Mucosa of descending colon (tissue), 3 donors: ENCODE measurements around the gene DERL2. TPM values are rescaled to one million over a fixed set of nuclear protein-coding genes. Genes with fewer than 3 reads are reported as not detected.

ENCODE experiments used
- ATAC-seq: fragments of 200-7000 bp; cut with Tn5 transposase; one replicate; pipeline ENCODE4 v1.9.1; 2020; ENCODE audit warnings: mild to moderate bottlenecking, moderate library complexity
- DNase-seq, 3 donors: peaks; one replicate each; pipeline ENCODE4 v3.0.0-alpha.2; 2020
- H3K36me3 ChIP-seq: fragments of 200-600 bp; one replicate; pipeline ENCODE4 v1.8.0; 2021; ENCODE audit warnings: low read depth, mild to moderate bottlenecking
- H3K4me1 ChIP-seq: fragments of 200-600 bp; one replicate; pipeline ENCODE4 v1.8.0; 2021; ENCODE audit warnings: low read depth, mild to moderate bottlenecking
- H3K4me3 ChIP-seq: fragments of 200-600 bp; one replicate; pipeline ENCODE4 v1.8.0; 2021; ENCODE audit warnings: mild to moderate bottlenecking
- H3K9me3 ChIP-seq: fragments of 200-600 bp; one replicate; pipeline ENCODE4 v1.8.0; 2021; ENCODE audit warnings: mild to moderate bottlenecking
- intact Hi-C, 2 donors: fragments of 100-400 bp; cut with DNase I in 1 of 2; cut with micrococcal nuclease in 1 of 2; formaldehyde crosslinking; loops; one replicate each; pipeline versions ENCODE4 v1.11.0 to v1.11.1; 2022; cut with DNase I, micrococcal nuclease
- total RNA-seq, 3 donors: library from RNA; stranded (reverse); fragmentation: NEBNext Ultra II Directional in 2 of 3; extraction: Animal tissue kit (Norgen Biotek cat#: 25700) in 2 of 3; gene quantifications; one replicate each; pipeline versions ENCODE4 v1.2.1 to v1.2.4, GENCODE V29; 2021 to 2023
- TF ChIP-seq, protein P1 (sequence below): fragments of 200-600 bp; IDR thresholded peaks from one replicate; pipeline ENCODE4 v1.8.0; 2022; ENCODE audit warnings: antibody characterized with exemption, mild to moderate bottlenecking
- donor health status: DM: no; HTN: no; CAD: no; lungs with moderate emphysema.
- donor health status: DM: no; HTN: no; CAD: no.
- donor health status: DM: no; HTN: yes; CAD: no.

Gene DERL2
- total RNA-seq, 3 donors from 2014 or later, result 43.9 to 58.5 (median 58.3) TPM

DNA sequence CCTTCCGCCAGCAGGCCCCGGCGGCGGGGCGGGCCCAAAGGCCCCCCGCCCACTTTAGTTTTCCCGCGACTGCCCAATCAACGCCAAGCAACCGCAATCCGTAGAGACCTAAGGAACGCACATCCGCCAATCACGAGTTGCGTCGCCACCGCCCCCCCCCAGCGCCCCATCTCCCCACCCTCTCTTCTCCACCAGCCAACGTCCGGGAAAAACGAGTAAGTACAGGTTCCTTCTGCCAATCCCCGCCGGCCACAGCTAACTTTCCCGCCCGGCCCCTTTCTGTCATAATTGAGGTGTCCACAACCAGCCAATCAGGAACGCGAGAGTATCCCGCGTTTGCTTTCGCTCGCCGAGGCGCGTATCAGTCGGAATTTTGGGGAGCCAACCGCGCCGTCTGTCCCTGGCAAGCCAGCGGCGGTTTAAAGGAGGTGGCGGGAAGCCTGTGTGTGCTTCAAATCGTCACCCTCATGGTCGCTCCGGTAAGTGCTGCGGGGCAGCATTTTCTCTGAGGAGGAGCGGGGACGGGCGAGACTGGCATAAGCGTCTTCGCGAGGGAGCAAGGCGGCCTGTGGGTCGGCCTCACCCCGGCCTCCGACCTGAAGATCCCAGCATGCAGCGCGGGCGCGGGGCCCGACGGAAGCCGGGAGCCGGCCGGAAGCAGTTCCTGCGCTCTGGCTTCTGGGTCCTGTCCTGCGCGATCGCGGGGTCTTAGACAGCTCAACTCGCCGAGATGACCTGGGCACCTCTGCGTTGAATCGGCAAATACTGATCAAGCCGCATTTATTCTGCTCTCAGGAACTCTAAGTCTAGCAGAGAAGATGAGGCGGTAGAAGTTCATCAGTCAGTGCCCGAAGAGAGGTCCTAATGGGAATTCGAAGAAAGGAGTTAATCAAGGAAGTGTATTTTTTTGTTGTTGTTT, 487 bp upstream of the DERL2 start, which contains the start of gene MIS12:
TSS of gene MIS12 (plus strand) at position 361 of the 919 bp plus-strand sequence. CDS start 2,297 bp downstream, outside the sequence.
- H3K9me3 ChIP-seq, result no peaks in the 10 kb centered on the region
- H3K36me3 ChIP-seq, result no peaks in the 10 kb centered on the region
- TF ChIP-seq, protein P1, sequence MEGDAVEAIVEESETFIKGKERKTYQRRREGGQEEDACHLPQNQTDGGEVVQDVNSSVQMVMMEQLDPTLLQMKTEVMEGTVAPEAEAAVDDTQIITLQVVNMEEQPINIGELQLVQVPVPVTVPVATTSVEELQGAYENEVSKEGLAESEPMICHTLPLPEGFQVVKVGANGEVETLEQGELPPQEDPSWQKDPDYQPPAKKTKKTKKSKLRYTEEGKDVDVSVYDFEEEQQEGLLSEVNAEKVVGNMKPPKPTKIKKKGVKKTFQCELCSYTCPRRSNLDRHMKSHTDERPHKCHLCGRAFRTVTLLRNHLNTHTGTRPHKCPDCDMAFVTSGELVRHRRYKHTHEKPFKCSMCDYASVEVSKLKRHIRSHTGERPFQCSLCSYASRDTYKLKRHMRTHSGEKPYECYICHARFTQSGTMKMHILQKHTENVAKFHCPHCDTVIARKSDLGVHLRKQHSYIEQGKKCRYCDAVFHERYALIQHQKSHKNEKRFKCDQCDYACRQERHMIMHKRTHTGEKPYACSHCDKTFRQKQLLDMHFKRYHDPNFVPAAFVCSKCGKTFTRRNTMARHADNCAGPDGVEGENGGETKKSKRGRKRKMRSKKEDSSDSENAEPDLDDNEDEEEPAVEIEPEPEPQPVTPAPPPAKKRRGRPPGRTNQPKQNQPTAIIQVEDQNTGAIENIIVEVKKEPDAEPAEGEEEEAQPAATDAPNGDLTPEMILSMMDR, result no peak
- ATAC-seq (peak; percentile 96), DNase-seq (peak; percentile 95 to 99 (median 98))
- peaks cover 19% of the 10 kb centered on the region for H3K4me1 ChIP-seq
- H3K4me3 ChIP-seq, result peak within 1 kb of the TSS; percentile 85
- intact Hi-C loops, result no loop called here

DNA sequence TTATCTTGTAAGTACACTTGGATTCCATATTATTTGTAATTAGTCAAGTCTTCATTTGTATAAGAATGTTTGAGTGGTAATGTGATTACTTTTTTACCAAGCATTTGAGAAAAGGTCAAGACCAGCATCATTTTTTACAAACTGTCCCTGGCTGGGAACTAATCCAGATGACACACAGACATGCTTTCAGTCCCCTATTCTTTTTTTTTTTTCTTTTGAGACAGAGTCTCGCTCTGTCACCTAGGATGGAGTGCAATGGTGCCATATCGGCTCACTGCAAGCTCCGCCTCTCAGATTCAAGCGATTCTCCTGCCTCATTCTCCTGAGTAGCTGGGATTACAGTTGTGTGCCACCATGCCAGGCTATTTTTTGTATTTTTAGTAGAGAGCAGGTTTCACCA, 4.5 kb downstream of the DERL2 start:
- H3K36me3 ChIP-seq, result peaks cover 8% of the 10 kb centered on the region
- no peaks in the 10 kb centered on the region for H3K9me3 ChIP-seq

DNA sequence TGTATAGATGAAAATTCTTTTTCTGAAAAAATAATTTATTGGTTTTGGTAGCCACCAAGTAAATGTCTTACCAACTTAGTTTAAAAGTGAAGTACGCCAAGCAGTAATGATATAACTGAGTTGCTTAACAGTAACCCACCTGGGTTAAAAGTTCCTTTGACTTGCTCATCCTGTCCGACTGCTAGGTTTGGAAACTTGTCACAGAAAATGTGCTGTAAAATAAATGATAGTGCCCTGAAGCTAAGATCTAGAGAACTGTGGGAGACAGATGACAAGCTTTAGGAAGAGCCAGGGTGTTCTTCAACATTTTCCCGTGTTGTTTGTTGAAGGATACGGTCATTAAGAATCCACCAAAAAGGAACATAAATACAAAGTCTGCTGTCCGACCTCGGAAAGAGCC, 5.0 kb downstream of the DERL2 start:
- H3K4me1 ChIP-seq, result peaks cover 10% of the 10 kb centered on the region
- TF ChIP-seq, protein P1, result no peak
- H3K4me3 ChIP-seq, result no peak overlapping the region
- DNase-seq (no peak), ATAC-seq (no peak)
- H3K36me3 ChIP-seq, result peaks cover 8% of the 10 kb centered on the region
- H3K9me3 ChIP-seq, result no peaks in the 10 kb centered on the region
- intact Hi-C loops, result no loop called here

More for the DNA sequence above, 4.5 kb downstream of the DERL2 start:
- no peak for ATAC-seq
- Histone ChIP-seq H3K4me1 (peaks cover 10% of the 10 kb centered on the region), H3K4me3 (no peak overlapping the region)
- TF ChIP-seq, protein P1, result no peak
- DNase-seq, result no peak
- intact Hi-C loops, result no loop called here

DNA sequence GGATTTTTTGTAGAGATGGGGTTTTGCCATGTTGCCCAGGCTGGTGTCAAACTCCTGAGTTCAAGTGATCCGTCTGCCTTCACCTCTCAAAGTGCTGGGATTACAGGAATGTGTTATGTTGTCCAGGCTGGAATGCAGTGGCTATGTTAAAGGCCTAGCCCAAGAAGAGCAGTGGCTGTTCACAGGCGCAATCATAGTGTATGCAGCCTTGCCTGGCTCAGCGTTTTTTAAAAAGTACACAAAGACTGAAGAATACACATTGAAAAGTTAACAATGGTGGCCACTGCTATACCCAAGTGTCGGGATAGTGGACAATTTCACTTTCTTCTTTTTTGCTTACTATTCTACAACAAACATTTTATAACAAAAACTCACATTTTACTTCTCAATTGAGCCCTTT, 7.0 kb downstream of the DERL2 start:
- Histone ChIP-seq H3K36me3 (peaks cover 8% of the 10 kb centered on the region), H3K9me3 (no peaks in the 10 kb centered on the region), H3K4me3 (no peak overlapping the region), H3K4me1 (no peaks in the 10 kb centered on the region)
- no peak for DNase-seq
- ATAC-seq, result no peak
- intact Hi-C loops, result no loop called here
- TF ChIP-seq, protein P1, result no peak

DNA sequence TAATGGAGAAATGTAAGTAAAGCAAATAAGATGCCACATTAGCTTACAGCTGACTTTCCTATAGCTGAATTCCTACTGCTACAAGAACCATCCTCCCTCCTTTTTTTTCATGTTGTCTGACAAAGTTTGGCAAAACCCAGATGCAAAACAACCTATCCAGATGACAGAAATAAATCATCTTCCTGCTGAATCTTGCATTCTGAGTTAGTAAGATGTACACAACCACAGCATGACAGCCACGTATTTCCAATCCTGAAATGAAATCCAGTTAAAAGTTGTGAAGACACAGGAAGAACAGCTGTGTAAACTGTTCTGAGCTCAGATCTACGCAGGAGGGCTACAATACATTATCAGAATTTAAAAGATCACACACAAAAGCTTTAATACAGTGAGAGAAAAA, 12.1 kb downstream of the DERL2 start:
- intact Hi-C loops, result no loop called here
- ATAC-seq, result no peak
- Histone ChIP-seq H3K9me3 (no peaks in the 10 kb centered on the region), H3K4me3 (no peak overlapping the region), H3K36me3 (peaks cover 8% of the 10 kb centered on the region), H3K4me1 (no peaks in the 10 kb centered on the region)
- DNase-seq, result no peak
- TF ChIP-seq, protein P1, result no peak
